H9 (cell line): ENCODE measurements around the gene PDE3B. TPM values are rescaled to one million over a fixed set of nuclear protein-coding genes. Genes with fewer than 3 reads are reported as not detected.

Experiments used
- DNase-seq: peaks from one replicate; pipeline ENCODE4 v3.0.0-alpha.2; 2017
- H2AFZ ChIP-seq: one replicate; pipeline ENCODE4 v1.6.1; 2013; ENCODE audit warnings: mild to moderate bottlenecking, low read length, control low read depth, moderate library complexity
- H2AK5ac ChIP-seq: 2 replicates; pipeline ENCODE4 v1.6.1; 2013; ENCODE audit warnings: low read length, control low read depth, mixed read lengths; ENCODE audit not compliant: insufficient read length
- H2BK120ac ChIP-seq: one replicate; pipeline ENCODE4 v1.6.1; 2013; ENCODE audit warnings: low read depth, mild to moderate bottlenecking, low read length, control low read depth, inconsistent platforms; ENCODE audit not compliant: poor library complexity, severe bottlenecking
- H2BK12ac ChIP-seq: 2 replicates; pipeline ENCODE4 v1.6.1; 2013; ENCODE audit warnings: low read length, control low read depth, mixed read lengths, low read depth; ENCODE audit not compliant: insufficient read length
- H2BK15ac ChIP-seq: 2 replicates; pipeline ENCODE4 v1.6.1; 2013; ENCODE audit warnings: low read depth, low read length, control low read depth
- H2BK20ac ChIP-seq: one replicate; pipeline ENCODE4 v1.6.1; 2013; ENCODE audit warnings: low read depth, mild to moderate bottlenecking, low read length, control low read depth, inconsistent platforms; ENCODE audit not compliant: poor library complexity, severe bottlenecking
- H2BK5ac ChIP-seq: 2 replicates; pipeline ENCODE4 v1.6.1; 2013; ENCODE audit warnings: low read length, control low read depth, mixed read lengths; ENCODE audit not compliant: insufficient read length
- H3K14ac ChIP-seq: 2 replicates; pipeline ENCODE4 v1.6.1; 2013; ENCODE audit warnings: low read length, control low read depth; ENCODE audit not compliant: insufficient read depth
- H3K18ac ChIP-seq: 2 replicates; pipeline ENCODE4 v1.6.1; 2013; ENCODE audit warnings: low read depth, mild to moderate bottlenecking, mixed read lengths, low read length, control low read depth; ENCODE audit not compliant: insufficient read length
- H3K23ac ChIP-seq: 2 replicates; pipeline ENCODE4 v1.6.1; 2013; ENCODE audit warnings: low read length, control low read depth, mixed read lengths, low read depth; ENCODE audit not compliant: insufficient read length
- H3K23me2 ChIP-seq: 2 replicates; pipeline ENCODE4 v1.6.1; 2013; ENCODE audit warnings: low read depth, mild to moderate bottlenecking, mixed read lengths, low read length, control low read depth; ENCODE audit not compliant: insufficient read length, poor library complexity, severe bottlenecking
- H3K27ac ChIP-seq: 2 replicates; pipeline ENCODE4 v1.5.1; 2013; ENCODE audit warnings: low read length, control low read depth, mixed read lengths, low read depth; ENCODE audit not compliant: insufficient read length
- H3K27me3 ChIP-seq: 2 replicates; pipeline ENCODE4 v1.6.1; 2013; ENCODE audit warnings: low read length, control low read depth, inconsistent platforms; ENCODE audit not compliant: insufficient read depth
- H3K4ac ChIP-seq: 2 replicates; pipeline ENCODE4 v1.6.1; 2013; ENCODE audit warnings: low read depth, mild to moderate bottlenecking, control low read depth, inconsistent platforms, low read length, moderate library complexity
- H3K4me1 ChIP-seq: 2 replicates; pipeline ENCODE4 v1.6.1; 2013; ENCODE audit warnings: low read length, control low read depth, inconsistent platforms; ENCODE audit not compliant: insufficient read depth
- H3K4me2 ChIP-seq: 2 replicates; pipeline ENCODE4 v1.6.1; 2013; ENCODE audit warnings: low read length, control low read depth, mixed read lengths; ENCODE audit not compliant: insufficient read length, insufficient read depth
- H3K56ac ChIP-seq: 2 replicates; pipeline ENCODE4 v1.6.1; 2013; ENCODE audit warnings: low read depth, mild to moderate bottlenecking, mixed read lengths, low read length, control low read depth; ENCODE audit not compliant: insufficient read length
- H3K79me1 ChIP-seq: 2 replicates; pipeline ENCODE4 v1.6.1; 2013; ENCODE audit warnings: low read depth, mild to moderate bottlenecking, moderate library complexity, low read length, control low read depth, inconsistent platforms; ENCODE audit not compliant: insufficient read depth, poor library complexity, severe bottlenecking
- H3K79me2 ChIP-seq: 2 replicates; pipeline ENCODE4 v1.6.1; 2013; ENCODE audit warnings: low read length, control low read depth, inconsistent platforms; ENCODE audit not compliant: insufficient read depth
- H3K9ac ChIP-seq: 2 replicates; pipeline ENCODE4 v1.6.1; 2013; ENCODE audit warnings: low read length, control low read depth, mixed read lengths; ENCODE audit not compliant: insufficient read length; ENCODE audit errors: extremely low read depth
- H3K9me3 ChIP-seq: one replicate; pipeline ENCODE4 v1.6.1; 2013; ENCODE audit warnings: low read depth, low read length, inconsistent platforms; ENCODE audit not compliant: control insufficient read depth
- H3T11ph ChIP-seq: one replicate; pipeline ENCODE4 v1.6.1; 2013; ENCODE audit warnings: mild to moderate bottlenecking, low read length, control low read depth, inconsistent platforms
- H4K20me1 ChIP-seq: one replicate; pipeline ENCODE4 v1.6.1; 2013; ENCODE audit not compliant: control insufficient read depth, insufficient read length, insufficient read depth
- H4K5ac ChIP-seq: 2 replicates; pipeline ENCODE4 v1.6.1; 2013; ENCODE audit warnings: low read depth, mild to moderate bottlenecking, mixed read lengths, low read length, control low read depth; ENCODE audit not compliant: insufficient read length
- H4K8ac ChIP-seq: replicated peaks from 2 replicates; pipeline ENCODE4 v1.6.1; 2013; ENCODE audit warnings: low read length, control low read depth, mixed read lengths, low read depth; ENCODE audit not compliant: insufficient read length
- H4K91ac ChIP-seq: 2 replicates; pipeline ENCODE4 v1.6.1; 2013; ENCODE audit warnings: low read depth, mild to moderate bottlenecking, moderate library complexity, mixed read lengths, low read length, control low read depth; ENCODE audit not compliant: insufficient read length
- H3K27ac Mint-ChIP-seq, 3 experiments: 2 replicates in 2 of 3; 3 replicates in 1 of 3; pipeline ENCODE4 v1.8.0; 2020 to 2021; ENCODE audit warnings: mixed read lengths in 3 of 3, mild to moderate bottlenecking in 1 of 3, moderate library complexity in 1 of 3
- H3K27me3 Mint-ChIP-seq: 2 replicates; pipeline ENCODE4 v1.8.0; 2021; ENCODE audit warnings: low read depth, mild to moderate bottlenecking, moderate library complexity, mixed read lengths
- H3K36me3 Mint-ChIP-seq, 3 experiments: 2 replicates in 2 of 3; 3 replicates in 1 of 3; pipeline ENCODE4 v1.8.0; 2020 to 2021; ENCODE audit warnings: low read depth in 3 of 3, mixed read lengths in 3 of 3; ENCODE audit not compliant: insufficient read depth in 1 of 3
- H3K4me1 Mint-ChIP-seq, 2 experiments: 2 replicates each; pipeline ENCODE4 v1.8.0; 2020; ENCODE audit warnings: mixed read lengths in 2 of 2
- H3K4me3 Mint-ChIP-seq, 2 experiments: 2 replicates in 1 of 2; 3 replicates in 1 of 2; pipeline ENCODE4 v1.8.0; 2020 to 2021; ENCODE audit warnings: mild to moderate bottlenecking in 2 of 2, mixed read lengths in 2 of 2, moderate library complexity in 1 of 2
- H3K9me3 Mint-ChIP-seq, 2 experiments: 2 replicates in 1 of 2; 3 replicates in 1 of 2; pipeline ENCODE4 v1.8.0; 2020; ENCODE audit warnings: mild to moderate bottlenecking in 2 of 2, mixed read lengths in 2 of 2, moderate library complexity in 1 of 2
- WGBS: extraction: QIAGEN DNeasy Blood & Tissue Kit; methylation state at CpG from one replicate; pipeline ENCODE4 v1.1.7; 2013; ENCODE audit warnings: missing lambda C conversion rate, low lambda C conversion rate, mixed read lengths; ENCODE audit not compliant: insufficient read length; ENCODE audit errors: extremely low coverage; 5-methylcytosine and 5-hydroxymethylcytosine counted together
- total RNA-seq: library from RNA; stranded (reverse); gene quantifications from 2 replicates; pipeline ENCODE4 v1.2.1, GENCODE V29; 2021
- TF ChIP-seq, protein P1 (sequence below): fragments of 200-600 bp; sonication (generic); conservative IDR thresholded peaks from 3 replicates; pipeline ENCODE4 v1.8.0; 2021; ENCODE audit warnings: antibody characterized with exemption, mild to moderate bottlenecking

PDE3B gene
- total RNA-seq, 1 experiment from 2014 or later = 6.6 TPM

DNA sequence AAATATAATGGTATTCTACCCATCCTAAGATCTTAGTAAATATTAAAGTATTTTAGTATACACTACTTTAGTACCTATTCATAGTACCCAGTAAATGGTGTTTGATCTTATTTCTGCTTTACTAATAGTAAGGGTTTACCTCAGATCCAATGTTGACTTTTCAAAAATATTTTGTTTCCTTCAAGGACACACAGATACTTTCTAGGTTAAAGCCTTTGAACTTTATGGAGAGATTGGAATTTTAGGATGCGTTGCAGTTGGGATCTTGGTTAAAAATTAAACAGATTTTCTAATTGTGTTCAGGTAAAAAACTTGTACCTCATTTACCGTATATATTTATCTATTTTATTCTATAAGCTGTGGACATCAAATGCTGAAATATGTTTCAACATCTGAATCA, 175.2 kb downstream of the PDE3B start:
- H4K91ac ChIP-seq = no peak overlapping the region
- no CpG with 5 or more reads among the region's 2 CpGs for WGBS
- H3K27ac Mint-ChIP-seq = no peak overlapping the region

More for the DNA sequence above, 175.2 kb downstream of the PDE3B start:
- Histone ChIP-seq H3K4ac (no peak overlapping the region), H2BK120ac (no peak overlapping the region), H3K23ac (no peak overlapping the region), H3K23me2 (no peaks in the 10 kb centered on the region), H3K4me2 (no peak overlapping the region), H2AK5ac (no peak overlapping the region), H4K5ac (no peak overlapping the region), H3K9me3 (no peaks in the 10 kb centered on the region), H4K8ac (no peak overlapping the region), H3K56ac (no peak overlapping the region), H3K4me1 (no peaks in the 10 kb centered on the region), H2BK20ac (no peak overlapping the region), H3K27ac (no peak overlapping the region), H2BK15ac (no peak overlapping the region), H3K79me1 (no peaks in the 10 kb centered on the region), H2BK12ac (no peak overlapping the region), H2BK5ac (no peak overlapping the region), H4K20me1 (no peaks in the 10 kb centered on the region), H3K18ac (no peak overlapping the region), H3T11ph (no peak overlapping the region), H3K27me3 (no peaks in the 10 kb centered on the region), H3K79me2 (no peaks in the 10 kb centered on the region), H3K14ac (no peak overlapping the region), H2AFZ (no peak overlapping the region), H3K9ac (no peak overlapping the region)
- no peaks in the 10 kb centered on the region for H3K4me1 Mint-ChIP-seq
- peaks cover 4 to 5% (median 5%) of the 10 kb centered on the region in 3 experiments; a peak in 5 of 7 replicates for H3K36me3 Mint-ChIP-seq
- no peaks in the 10 kb centered on the region for H3K9me3 Mint-ChIP-seq
- H3K4me3 Mint-ChIP-seq = no peak overlapping the region
- TF ChIP-seq, protein P1, sequence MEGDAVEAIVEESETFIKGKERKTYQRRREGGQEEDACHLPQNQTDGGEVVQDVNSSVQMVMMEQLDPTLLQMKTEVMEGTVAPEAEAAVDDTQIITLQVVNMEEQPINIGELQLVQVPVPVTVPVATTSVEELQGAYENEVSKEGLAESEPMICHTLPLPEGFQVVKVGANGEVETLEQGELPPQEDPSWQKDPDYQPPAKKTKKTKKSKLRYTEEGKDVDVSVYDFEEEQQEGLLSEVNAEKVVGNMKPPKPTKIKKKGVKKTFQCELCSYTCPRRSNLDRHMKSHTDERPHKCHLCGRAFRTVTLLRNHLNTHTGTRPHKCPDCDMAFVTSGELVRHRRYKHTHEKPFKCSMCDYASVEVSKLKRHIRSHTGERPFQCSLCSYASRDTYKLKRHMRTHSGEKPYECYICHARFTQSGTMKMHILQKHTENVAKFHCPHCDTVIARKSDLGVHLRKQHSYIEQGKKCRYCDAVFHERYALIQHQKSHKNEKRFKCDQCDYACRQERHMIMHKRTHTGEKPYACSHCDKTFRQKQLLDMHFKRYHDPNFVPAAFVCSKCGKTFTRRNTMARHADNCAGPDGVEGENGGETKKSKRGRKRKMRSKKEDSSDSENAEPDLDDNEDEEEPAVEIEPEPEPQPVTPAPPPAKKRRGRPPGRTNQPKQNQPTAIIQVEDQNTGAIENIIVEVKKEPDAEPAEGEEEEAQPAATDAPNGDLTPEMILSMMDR = no peak
- H3K27me3 Mint-ChIP-seq = no peaks in the 10 kb centered on the region
- no peak for DNase-seq
